ENCODE results near the gene CCAR1.

- TF ChIP-seq SP1 (IDR thresholded peaks at IDR 0.05) (no peak), BHLHE40 (IDR thresholded peaks at IDR 0.05; ENCODE audit: borderline replicate concordance) (no peak), ARNT (IDR thresholded peaks at IDR 0.05) (no peak), FOXM1 (IDR thresholded peaks at IDR 0.05; ENCODE audit: borderline replicate concordance) (no peak)
Observed at GRCh38 chr10:68717435-68717834, 3.6 kb upstream of the CCAR1 start.

Data from HEK293T (cell line).